HG02678 (cell line): ENCODE results near the gene LRRC71.

Experiments used
- ATAC-seq: cut with Tn5 transposase; IDR thresholded peaks from one replicate; pipeline ENCODE4 v1.9.1; 2021; ENCODE audit warnings: mild to moderate bottlenecking, moderate library complexity; ENCODE audit not compliant: unreplicated experiment

Gene LRRC71

DNA sequence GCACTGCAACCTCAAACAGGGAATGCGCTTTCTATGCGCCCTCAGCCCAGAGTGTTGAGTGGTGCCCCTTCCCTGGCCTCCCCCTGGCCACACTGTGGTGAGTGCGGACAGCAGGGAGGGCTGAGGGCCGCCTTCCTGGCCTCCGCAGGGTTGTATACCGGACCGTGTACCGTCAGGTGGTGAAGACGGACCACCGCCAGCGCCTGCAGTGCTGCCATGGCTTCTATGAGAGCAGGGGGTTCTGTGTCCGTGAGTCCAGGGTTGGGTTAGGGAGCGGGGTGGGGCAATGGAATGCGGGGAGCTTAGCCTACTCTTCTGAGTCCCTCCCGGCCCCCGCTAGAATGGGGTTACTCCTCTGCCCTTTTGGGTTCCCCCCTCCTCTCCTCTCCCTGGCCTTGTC lies 15.3 kb upstream of the LRRC71 start:
- no peak for ATAC-seq

DNA sequence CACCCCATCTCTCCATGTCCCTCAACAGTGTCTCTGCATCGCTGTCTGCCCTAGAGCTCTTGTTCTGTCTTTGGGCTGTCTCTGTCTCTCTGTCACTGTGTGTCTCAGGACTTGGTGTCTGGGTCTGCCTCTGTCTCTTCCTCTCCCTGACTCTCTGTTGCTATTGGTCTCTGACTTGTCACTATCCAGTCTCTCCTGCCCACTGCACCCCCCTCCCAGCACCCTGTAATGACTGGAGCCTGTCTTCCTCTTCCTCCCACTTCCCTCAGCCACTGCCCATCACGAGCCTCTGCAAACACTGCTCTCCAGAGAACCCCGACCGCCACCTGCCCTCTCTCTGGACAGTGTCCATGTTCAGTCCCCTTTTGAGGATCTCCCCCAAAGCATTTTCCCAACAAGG lies 14.8 kb upstream of the LRRC71 start:
- no peak for ATAC-seq

DNA sequence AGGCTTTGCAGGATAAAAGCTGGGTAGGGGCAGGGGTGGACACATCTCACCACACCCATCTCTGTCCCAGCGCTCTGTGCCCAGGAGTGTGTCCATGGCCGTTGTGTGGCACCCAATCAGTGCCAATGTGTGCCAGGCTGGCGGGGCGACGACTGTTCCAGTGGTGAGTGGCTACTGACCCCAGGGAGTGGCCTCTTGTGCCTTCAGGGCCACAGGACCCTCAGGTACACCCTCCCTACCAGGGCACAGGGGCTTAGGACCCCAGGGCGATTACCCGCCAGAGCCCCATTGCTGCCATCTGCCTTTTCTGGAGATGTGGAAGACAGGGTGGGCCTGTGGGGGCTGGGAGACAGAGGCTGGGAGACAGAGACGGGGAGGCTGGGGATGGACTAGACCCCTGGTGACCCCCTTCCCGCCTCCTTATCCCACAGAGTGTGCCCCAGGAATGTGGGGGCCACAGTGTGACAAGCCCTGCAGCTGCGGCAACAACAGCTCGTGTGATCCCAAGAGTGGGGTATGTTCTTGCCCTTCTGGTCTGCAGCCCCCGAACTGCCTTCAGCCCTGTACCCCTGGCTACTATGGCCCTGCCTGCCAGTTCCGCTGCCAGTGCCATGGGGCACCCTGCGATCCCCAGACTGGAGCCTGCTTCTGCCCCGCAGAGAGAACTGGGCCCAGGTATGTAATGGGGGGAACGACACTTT lies 14.1 kb upstream of the LRRC71 start:
- ATAC-seq: no peak

DNA sequence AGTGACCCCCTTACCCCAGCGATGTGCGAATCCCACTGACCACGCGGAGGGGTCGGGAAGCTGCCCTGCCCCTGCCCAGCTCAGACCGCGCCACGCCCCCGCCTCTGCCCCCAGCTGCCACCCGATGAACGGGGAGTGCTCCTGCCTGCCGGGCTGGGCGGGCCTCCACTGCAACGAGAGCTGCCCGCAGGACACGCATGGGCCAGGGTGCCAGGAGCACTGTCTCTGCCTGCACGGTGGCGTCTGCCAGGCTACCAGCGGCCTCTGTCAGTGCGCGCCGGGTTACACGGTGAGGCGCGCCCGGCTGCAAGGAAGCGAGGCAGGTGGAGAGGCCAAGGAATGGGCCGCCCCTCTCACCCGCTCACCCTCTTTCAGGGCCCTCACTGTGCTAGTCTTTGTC lies 11.9 kb upstream of the LRRC71 start:
- no peak for ATAC-seq

DNA sequence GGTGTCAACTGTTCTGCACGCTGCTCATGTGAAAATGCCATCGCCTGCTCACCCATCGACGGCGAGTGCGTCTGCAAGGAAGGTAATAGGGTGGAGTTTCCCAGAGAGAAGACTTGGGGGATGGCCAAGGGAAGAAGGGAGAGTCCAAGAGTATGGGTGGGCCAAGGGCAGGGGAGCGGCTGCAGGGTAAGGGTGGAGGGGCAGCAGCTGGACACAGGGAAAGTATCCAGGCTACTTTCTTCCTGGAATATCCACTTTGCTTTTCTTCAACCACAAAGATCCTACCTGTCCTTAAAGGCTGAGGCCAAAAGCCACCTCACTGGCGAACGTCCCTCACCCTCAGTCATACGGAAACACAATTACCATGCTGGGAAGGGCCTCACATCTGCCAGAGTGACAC lies 11.5 kb upstream of the LRRC71 start:
- ATAC-seq: no peak

DNA sequence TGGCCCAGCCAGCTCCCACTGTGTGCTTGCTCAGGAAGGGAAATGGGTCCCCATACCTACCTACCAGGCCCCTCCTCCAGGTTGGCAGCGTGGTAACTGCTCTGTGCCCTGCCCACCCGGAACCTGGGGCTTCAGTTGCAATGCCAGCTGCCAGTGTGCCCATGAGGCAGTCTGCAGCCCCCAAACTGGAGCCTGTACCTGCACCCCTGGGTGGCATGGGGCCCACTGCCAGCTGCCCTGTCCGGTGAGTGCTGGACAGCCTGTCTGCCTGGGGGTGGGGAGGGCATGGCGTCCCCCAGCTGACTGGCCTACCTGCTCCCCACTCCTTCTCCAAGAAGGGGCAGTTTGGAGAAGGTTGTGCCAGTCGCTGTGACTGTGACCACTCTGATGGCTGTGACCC lies 10.8 kb upstream of the LRRC71 start:
- no peak for ATAC-seq

DNA sequence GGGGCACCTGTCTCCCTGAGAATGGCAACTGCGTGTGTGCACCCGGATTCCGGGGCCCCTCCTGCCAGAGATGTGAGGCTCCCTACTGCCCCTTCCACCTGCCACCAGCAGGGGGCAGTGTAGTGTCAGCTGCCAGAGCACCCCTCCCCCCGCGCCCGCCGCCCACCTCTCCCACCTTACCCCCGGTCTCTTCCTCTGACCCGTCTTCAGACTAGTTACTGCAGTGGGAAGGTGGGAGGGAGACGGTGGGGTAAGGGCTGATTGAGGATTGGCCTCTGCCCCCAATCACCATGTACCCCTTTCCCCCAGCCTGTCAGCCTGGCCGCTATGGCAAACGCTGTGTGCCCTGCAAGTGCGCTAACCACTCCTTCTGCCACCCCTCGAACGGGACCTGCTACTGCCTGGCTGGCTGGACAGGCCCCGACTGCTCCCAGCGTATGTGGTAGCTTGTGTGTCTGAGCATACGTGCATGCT lies 10.1 kb upstream of the LRRC71 start:
- ATAC-seq: no peak

DNA sequence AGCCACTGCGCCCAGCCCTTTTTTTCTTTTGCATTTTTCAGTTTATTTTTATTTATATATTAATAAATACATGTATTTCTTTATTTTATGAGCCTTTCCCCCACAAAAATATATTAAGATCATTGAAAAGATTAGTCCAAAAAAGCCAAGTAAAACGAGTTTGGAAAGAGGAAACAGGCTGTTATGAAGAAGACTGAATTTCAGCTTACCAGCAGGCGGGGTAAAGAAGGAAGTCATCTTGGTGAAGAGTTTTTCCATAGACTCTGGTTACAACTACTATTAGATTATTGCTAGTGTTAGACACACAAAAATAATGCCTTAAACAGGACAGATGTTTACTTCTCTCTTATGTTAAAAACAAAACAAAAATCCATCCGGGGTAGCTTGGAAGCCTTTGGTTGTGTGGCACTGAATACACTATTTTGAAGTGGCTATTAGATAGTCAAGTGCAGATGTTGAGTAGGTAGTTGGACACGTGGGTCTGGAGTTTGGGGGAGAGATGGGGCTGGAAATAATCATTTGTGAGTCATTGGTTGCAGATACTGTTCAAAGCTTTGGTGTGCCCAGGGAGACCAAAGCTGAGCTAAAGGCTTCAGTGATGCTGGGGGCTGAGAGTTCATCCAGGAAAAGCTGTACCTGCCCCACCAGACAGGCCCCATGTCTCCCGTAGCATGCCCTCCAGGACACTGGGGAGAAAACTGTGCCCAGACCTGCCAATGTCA lies 8.7 kb upstream of the LRRC71 start:
- no peak for ATAC-seq

DNA sequence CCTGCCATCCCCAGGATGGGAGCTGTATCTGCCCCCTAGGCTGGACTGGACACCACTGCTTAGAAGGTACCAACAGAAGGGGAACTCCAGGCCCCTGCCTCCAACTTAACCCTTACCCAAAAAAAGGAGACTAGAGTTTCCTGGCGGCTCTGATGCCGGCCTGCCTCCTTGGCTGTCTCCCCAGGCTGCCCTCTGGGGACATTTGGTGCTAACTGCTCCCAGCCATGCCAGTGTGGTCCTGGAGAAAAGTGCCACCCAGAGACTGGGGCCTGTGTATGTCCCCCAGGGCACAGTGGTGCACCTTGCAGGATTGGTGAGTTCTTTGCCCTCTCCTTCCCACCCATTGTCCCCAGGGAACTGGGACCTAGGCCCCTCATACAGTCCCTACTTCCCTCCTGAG lies 8.1 kb upstream of the LRRC71 start:
- no peak for ATAC-seq

DNA sequence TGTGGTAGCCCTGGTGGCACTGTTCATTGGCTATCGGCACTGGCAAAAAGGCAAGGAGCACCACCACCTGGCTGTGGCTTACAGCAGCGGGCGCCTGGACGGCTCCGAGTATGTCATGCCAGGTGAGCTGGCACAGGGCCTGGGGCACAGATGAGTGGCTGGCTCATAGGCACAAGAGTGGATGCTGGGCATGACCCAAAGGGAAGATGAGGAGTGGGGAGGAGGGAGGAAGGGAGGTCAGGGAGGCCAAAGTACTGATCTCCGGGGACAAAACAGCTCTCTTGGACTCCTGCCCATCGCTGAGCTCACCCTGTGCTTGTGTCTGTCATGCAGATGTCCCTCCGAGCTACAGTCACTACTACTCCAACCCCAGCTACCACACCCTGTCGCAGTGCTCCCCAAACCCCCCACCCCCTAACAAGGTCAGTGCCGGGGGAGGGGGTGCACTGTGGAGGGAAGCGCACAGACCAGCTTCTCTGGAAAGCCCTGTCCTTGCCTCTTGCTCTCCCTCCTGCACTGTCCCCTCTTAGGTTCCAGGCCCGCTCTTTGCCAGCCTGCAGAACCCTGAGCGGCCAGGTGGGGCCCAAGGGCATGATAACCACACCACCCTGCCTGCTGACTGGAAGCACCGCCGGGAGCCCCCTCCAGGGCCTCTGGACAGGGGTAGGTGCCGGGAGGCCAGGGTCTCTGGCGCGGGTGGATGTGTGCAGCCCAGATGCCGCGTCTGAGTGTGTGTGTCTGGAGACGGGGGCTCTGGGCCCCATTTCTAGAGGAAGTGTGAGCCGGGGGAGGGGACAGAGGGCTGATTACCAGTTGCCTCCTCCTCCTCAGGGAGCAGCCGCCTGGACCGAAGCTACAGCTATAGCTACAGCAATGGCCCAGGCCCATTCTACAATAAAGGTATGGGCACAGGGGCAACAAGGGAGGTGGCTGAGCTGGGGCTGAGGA lies 7.3 kb upstream of the LRRC71 start:
- no peak for ATAC-seq

DNA sequence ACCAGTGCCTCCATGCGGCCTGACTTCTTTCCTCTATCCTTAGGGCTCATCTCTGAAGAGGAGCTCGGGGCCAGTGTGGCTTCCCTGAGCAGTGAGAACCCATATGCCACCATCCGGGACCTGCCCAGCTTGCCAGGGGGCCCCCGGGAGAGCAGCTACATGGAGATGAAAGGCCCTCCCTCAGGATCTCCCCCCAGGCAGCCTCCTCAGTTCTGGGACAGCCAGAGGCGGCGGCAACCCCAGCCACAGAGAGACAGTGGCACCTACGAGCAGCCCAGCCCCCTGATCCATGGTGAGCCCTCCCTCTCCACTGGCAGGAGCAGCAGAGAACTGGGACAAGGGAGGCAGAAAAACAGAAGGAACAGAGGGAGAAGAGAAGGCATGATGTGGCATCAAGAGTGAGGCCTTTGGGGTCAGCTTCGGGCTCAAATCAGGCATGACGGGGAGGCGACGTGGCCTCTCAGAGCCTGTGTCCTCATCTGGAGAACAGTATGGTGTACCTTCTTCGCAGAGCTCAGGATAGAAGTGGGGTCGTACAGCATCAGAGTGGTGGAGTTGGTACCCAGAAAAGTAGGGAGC lies 6.5 kb upstream of the LRRC71 start:
- no peak for ATAC-seq

DNA sequence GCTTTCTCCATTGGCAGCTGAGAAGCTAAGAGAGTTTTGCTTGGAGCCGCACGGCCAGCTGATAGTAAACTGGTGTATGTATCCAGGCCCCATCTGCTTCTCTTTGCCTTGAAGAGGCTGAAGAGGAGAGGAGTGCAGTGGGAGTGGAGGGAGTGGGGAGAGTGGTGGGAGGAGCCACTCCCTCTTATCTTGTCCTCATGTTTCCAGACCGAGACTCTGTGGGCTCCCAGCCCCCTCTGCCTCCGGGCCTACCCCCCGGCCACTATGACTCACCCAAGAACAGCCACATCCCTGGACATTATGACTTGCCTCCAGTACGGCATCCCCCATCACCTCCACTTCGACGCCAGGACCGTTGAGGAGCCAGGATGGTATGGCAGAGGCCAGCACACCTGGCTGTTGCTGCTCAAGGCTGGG lies 6.0 kb upstream of the LRRC71 start:
- no peak for ATAC-seq

DNA sequence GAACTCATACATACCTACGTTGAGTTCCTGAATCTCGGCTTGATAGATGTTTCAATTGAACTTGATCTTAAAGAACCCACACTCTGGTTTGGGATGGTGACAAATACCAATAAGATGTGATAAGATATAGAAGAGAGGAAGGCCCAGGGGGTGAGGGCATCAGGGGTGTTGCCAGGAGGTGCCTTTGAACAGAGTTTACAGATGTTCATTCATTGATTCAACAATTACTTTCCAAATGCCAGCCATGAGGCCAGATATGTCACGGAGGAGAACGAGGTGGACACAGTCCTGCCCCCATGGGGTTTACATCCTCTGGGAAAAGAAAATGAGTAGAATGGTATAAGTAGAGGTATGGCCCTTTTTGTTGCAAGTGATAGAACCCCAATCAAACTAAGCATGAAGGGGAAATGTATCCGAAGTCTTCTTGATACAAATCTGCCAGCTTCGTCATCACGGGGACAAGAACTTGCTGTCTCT lies 659 bp downstream of the LRRC71 start:
- no peak for ATAC-seq

DNA sequence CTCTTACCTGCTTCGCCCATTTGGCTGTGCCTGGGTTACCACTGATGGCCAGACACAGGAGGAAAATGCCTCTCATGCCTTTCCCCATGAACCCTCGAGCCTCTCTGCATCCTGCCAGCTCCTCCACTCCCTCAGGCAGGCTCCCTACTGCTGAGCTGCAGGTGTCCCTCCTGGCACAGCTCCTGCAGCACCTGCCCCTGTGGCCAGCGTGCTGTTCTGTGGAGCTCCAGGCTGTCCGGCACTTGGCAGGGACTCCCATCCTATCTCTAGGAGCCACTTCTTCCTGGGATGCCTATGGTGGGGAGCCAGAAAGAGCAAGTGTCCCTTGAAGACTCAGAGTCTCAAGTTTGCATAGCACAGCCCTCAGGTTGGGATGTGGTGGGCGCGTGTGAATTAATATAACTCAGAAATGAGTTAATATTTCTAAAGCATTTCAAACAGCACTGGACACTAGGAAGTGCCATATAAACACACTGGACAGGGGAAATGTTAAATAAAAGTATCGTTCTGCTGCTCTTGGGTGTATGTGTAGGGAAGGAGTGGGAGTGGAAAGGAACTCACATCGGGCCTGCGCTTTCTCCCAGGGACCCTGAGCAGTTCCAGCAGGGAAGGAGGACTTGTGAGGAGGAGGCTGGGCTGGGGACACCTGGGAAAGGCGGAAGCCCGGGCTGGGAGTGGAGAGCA lies 2.7 kb downstream of the LRRC71 start:
- no peak for ATAC-seq

DNA sequence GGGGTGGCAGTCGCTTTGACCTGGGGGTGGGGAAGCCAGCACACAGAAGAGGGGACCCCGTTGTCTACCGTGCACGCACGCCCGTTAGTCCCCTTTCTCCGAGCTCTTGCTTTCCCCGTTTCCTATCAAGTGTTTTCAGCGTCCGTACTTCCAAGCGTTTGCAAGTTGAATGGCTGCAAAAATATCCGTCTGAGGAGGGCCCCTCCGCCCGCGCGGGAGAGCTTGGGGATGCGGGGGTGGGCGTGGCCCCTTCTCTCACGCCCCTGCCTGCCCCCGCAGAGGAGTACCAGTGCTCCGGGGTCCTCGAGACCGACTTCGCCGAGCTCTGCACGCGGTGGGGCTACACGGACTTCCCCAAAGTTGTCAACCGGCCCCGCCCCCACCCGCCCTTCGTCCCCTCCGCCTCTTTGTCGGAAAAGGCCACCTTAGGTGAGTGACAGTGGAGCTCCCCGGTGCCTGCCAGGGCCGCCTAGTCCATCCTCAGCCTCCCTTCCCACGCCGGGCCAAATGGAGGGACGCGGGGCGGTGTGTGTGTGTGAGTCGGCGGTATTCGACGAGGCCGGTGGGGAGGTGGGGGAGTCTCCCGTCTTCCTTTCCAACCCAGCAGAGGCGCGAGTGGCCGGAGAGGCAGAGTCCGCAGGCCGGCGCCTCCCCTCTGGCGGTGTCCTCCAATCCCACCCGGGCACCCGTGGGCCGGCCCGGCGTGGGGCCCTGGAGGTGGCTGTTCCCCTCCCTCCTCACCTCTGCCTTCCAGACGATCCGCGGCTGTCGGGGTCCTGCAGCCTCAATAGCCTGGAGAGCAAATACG lies 3.4 kb downstream of the LRRC71 start:
- no peak for ATAC-seq

DNA sequence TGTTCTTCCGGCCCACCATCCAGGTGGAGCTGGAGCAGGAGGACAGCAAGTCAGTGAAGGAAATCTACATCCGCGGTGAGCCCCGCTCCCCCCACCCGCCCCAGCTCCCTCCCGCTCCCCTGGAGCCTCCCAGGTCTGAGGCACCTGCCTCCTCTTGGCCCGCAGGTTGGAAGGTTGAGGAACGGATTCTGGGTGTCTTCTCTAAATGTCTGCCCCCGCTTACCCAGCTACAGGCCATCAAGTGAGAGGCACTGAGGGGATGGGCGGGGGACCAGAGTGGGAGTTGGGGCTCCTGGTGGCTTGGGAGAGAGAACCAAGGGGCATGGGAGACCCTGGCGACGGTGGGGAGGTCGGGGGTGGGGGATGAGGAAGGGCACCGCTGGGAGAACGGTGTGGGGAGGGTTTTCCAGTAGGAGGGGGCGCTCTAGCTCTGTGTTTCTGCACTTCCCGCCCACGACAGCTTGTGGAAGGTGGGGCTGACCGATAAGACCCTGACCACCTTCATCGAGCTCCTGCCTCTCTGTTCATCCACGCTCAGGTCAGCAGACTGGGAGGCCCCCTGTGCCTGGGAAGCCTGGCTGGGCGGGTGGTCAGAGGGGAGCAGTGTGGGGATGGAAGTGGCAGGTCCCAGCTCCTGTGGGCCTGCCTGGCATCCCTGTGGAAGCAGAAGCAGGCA lies 4.2 kb downstream of the LRRC71 start:
- ATAC-seq: no peak

DNA sequence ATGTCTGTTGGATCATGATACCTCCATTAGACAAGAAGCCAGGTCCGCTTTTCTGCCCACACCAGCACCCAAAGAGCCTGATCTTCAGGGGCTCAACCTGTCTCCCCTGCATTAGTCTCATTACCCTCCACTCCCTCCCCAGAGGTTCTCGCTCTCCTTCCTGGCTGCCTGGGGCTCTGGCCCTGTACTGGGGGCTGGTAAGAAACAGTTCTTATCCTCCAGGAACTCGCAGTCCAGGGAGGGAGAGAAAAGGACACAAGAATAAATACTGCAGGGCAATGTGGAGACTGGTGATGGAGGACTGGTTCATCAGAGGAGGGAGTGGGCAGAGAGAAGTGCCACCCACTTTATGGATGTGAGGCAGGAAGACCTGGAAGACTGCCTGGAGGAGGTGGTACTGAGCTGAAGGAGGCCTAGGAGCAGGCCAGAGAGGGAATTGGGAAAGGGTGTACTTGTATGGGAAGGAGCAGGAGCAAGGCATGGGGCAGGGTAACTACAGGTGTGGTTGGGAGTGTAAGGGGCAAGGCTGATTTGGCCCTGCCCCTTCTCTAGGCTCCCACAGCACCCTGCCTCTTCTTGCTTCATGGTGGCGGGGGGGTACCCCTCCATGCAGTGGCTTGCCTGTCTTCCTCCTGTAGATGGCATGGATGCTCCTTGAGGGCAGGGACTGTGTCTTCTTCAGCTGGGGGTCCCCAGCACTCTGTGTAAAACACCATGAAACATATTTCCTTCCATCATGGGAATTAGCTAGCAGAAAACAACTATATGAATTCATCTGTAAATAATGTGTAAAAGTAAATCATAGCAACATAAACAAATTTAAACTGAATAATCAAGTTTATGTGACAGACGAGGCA lies 5.0 kb downstream of the LRRC71 start:
- no peak for ATAC-seq

DNA sequence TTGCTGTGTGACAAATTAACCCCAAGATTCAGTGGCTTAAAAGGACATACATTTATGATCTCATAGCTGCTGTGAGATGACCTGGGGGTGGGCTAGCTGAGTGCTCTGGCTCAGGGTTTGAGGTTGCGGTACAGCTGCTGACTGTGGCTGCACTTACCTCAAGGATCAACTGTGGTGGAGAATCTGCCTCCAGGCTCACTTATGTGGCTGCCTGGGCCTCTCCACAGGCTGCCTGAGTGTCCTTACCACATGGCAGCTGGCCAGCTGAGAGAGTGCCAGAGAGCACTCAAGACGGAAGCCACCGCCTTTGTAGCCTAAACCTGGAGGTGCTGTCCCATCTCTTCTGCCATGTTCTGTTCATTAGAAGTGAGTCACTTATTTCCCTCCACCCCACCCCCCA lies 5.7 kb downstream of the LRRC71 start:
- ATAC-seq: no peak
